D721Med (cell line): ENCODE data around the gene FCAMR.

Experiments used
- DNase-seq: peaks from one replicate; pipeline ENCODE4 v3.0.0; 2011; ENCODE audit warnings: low spot score; ENCODE audit not compliant: insufficient read length
- FAIRE-seq: peaks from 2 replicates; lab custom pipeline; 2011; peaks lifted over from hg19 to GRCh38; lab: Jason Lieb, UNC
- CTCF ChIP-seq: IDR thresholded peaks from 2 replicates; pipeline ENCODE4 v1.5.1; 2012; ENCODE audit warnings: mild to moderate bottlenecking, control low read depth; ENCODE audit not compliant: insufficient read depth; ENCODE audit errors: missing control alignments

The FCAMR gene, protein sequence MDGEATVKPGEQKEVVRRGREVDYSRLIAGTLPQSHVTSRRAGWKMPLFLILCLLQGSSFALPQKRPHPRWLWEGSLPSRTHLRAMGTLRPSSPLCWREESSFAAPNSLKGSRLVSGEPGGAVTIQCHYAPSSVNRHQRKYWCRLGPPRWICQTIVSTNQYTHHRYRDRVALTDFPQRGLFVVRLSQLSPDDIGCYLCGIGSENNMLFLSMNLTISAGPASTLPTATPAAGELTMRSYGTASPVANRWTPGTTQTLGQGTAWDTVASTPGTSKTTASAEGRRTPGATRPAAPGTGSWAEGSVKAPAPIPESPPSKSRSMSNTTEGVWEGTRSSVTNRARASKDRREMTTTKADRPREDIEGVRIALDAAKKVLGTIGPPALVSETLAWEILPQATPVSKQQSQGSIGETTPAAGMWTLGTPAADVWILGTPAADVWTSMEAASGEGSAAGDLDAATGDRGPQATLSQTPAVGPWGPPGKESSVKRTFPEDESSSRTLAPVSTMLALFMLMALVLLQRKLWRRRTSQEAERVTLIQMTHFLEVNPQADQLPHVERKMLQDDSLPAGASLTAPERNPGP

DNA sequence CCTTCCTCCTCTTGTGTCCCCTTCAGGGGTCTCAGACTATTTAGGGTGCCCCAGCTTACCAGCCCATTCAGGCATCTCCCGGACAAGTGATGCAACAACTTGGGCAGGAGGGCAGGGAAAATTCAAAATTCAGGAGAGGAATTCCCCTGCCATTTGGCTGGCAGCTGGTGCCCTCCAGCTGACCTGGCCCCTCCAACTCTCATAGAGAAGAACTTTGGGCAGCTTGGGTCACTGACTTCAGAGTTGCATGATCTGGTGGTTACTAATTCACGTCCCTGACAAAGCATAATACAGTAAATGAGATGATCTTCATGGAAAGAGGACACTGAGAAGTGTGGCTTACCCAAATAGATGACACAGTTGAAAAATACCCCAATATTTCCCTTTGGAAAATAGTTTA lies at the start of gene FCAMR:
TSS of gene FCAMR (minus strand) at position 15 of the 400 bp plus-strand sequence. CDS start 335 bp downstream, outside the sequence.
- no peak for TF ChIP-seq CTCF
- FAIRE-seq = no peak
- DNase-seq = no peak

GRCh38 chr1:207019661-207020060 lies 49.4 kb upstream of the FCAMR start:
- DNase-seq (no peak), FAIRE-seq (no peak)
- TF ChIP-seq CTCF = no peak

DNA sequence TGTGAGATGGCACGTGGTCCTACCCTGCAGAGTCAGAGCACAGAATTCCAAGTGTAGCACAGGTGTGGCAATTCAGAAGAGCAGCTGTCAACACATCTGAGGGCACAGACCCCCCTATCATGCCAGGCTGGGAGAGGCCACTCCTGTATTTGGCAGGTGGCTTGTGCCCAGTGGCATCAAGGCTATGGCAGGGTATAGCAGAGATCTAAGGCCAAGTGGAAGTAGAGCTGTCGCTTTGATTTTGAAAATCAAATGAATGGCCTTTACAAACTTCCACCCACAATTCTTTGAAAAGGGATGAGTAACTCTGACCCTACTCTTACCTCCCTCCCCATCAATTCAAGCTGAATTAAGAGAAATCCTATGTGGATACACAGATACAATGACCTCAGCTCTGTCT lies 48.9 kb upstream of the FCAMR start:
- TF ChIP-seq CTCF = no peak
- FAIRE-seq = no peak

GRCh38 chr1:207018707-207019106 lies 48.4 kb upstream of the FCAMR start:
- TF ChIP-seq CTCF = no peak
- no peak for FAIRE-seq
- DNase-seq = no peak

More for the DNA sequence above, 48.9 kb upstream of the FCAMR start:
- no peak for DNase-seq

DNA sequence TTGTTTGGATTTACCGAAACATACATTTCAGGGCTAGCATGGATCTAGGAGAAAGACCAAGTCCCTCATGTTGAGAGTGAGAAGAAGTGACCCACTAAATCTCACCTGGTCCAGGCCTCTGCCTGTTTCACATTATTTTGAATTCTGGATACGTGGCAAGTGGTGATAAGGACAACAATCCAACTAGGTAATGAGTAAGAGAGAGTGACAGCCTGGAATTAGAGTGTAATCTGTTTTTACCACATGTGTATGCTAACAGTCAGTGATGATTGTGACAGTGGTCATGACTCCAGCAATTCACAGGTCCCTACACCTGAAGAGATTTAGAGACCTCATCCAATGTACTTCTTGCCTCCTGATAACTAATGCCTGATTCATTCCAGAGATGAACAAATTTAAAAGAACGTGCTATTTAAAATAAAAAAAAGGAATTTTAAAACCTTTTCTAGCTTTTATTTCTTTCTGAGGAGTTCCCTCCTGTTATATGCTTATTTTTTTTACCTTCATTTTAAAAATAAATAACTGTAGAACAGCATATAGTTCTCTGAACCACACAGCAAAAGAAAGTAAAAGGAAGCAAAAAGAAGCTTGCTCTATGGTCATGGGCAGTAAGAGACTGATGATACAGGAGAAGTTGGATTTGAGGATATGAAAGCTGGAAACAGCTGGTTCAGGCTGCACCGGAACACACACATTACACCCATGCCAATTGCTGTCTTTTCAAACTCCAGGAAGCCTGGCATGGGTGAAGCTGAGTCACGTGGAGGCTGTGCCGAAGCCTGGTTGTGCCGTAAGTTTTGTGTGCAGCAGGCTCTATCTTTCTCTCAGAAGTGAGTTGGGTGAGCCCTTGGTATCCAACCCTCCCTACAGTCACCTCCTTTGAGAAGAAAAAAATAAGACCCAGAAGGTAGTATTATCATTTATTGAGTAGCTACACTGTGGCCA lies 47.6 kb upstream of the FCAMR start:
- TF ChIP-seq CTCF = no peak
- DNase-seq (no peak), FAIRE-seq (no peak)

GRCh38 chr1:207015791-207016190 lies 45.5 kb upstream of the FCAMR start:
- DNase-seq = no peak
- TF ChIP-seq CTCF = no peak
- no peak for FAIRE-seq
